Skeletal muscle tissue (tissue), 5 donors: ENCODE measurements around the gene FOXRED1. TPM values are rescaled to one million over a fixed set of nuclear protein-coding genes. Genes with fewer than 3 reads are reported as not detected.

Experiments used
- H3K27ac ChIP-seq: one replicate; pipeline ENCODE4 v1.7.0; 2013; ENCODE audit warnings: mild to moderate bottlenecking, low read depth, low read length, inconsistent platforms
- H3K27me3 ChIP-seq, 3 donors: one replicate each; pipeline ENCODE4 v1.7.0; 2013; ENCODE audit warnings: low read length in 3 of 3; ENCODE audit not compliant: control insufficient read depth in 3 of 3, insufficient read depth in 3 of 3
- H3K36me3 ChIP-seq, 3 donors: one replicate each; pipeline ENCODE4 v1.7.0; 2013; ENCODE audit warnings: low read length in 3 of 3; ENCODE audit not compliant: control insufficient read depth in 3 of 3, insufficient read depth in 3 of 3
- H3K4me1 ChIP-seq, 3 donors: one replicate each; pipeline ENCODE4 v1.7.0; 2013; ENCODE audit warnings: low read length in 3 of 3, mild to moderate bottlenecking in 3 of 3; ENCODE audit not compliant: control insufficient read depth in 3 of 3, insufficient read depth in 3 of 3
- H3K4me3 ChIP-seq, 3 donors: one replicate each; pipeline ENCODE4 v1.7.0; 2013; ENCODE audit warnings: low read length in 3 of 3
- H3K9ac ChIP-seq, 3 donors: one replicate each; pipeline ENCODE4 v1.7.0; 2013; ENCODE audit warnings: low read length in 3 of 3, mild to moderate bottlenecking in 3 of 3, moderate library complexity in 2 of 3, low read depth in 1 of 3
- H3K9me3 ChIP-seq, 3 donors: one replicate each; pipeline ENCODE4 v1.7.0; 2013; ENCODE audit warnings: low read length in 3 of 3; ENCODE audit not compliant: control insufficient read depth in 3 of 3
- small RNA-seq: library from RNA; depleted of rRNA; stranded (forward); fragments of <200 nt; gene quantifications from one replicate; pipeline ENCODE3, GENCODE V24; 2014
- total RNA-seq: library from RNA; depleted of rRNA; stranded (reverse); fragments of >200 nt; gene quantifications from one replicate; pipeline ENCODE4 v1.2.3, GENCODE V29; 2014
- donor health status: Osteomylitis.

Gene FOXRED1
- total RNA-seq, 1 donor from 2014 or later, result 12.5 TPM

DNA sequence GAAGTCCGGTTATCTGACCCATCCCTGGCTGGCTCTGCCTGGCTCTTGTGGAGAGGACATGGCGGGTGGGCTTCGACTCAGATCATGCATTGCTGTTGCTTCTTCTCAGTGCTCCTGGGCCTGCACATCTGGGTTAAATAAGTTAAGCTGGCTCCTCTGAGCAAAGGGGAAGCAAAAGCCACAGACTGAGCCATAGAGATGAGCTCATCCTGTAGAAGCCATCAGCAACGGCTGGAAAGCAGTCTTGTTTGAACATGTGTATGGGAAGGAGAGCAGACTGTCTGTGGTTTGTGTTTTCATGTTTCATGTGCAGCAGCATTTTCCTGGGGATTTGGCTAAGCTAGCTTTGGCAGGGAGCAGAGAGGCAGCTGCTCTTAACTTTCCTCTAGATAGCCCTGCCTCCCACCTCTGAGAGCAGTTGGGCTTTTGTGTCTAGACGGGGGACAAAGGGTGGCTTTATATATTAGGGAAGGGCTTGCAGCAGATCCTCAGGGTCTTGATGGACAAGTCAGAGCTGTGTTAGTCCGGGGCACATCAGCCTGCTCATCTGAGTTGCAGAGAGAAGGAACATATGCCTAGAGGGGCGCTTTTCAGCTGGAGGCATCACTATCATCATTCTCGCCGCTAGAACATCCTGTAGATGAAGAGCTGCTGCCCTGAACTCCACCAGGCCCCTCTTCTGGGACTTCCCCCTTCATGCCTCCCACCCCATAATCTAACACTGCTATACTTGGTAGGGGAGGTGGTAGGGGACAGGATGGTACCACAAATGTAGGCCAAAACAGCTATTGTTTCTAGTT lies 49.8 kb downstream of the FOXRED1 start:
- no peaks in the 10 kb centered on the region for H3K9me3 ChIP-seq
- H3K27me3 ChIP-seq, result no peaks in the 10 kb centered on the region
- peak overlapping the region; percentile 59 to 67 (median 62) for H3K4me3 ChIP-seq
- peak overlapping the region; percentile 67 to 74 (median 68) for H3K9ac ChIP-seq
- peaks cover 25 to 26% (median 26%) of the 10 kb centered on the region in 3 donors for H3K4me1 ChIP-seq
- peak overlapping the region; percentile 89 for H3K27ac ChIP-seq
- H3K36me3 ChIP-seq, result peaks cover 0 to 5% (median 3%) of the 10 kb centered on the region in 3 donors

- Histone ChIP-seq H3K4me3 (peak overlapping the region in 1 of 3 donors; percentile 29), H3K36me3 (peaks cover 0 to under 1% (median 0%) of the 10 kb centered on the region in 3 donors), H3K27me3 (no peaks in the 10 kb centered on the region), H3K4me1 (peaks cover 25 to 26% (median 26%) of the 10 kb centered on the region in 3 donors), H3K9ac (peak overlapping the region in 2 of 3 donors; percentile 39 to 45), H3K27ac (peak overlapping the region; percentile 89), H3K9me3 (no peaks in the 10 kb centered on the region)
Observed at GRCh38 chr11:126319374-126319740, 50.4 kb downstream of the FOXRED1 start.

- H3K27me3 ChIP-seq, result no peaks in the 10 kb centered on the region
Observed at GRCh38 chr11:126322996-126323395, 54.0 kb downstream of the FOXRED1 start.

GRCh38 chr11:126327281-126328000 lies 58.5 kb downstream of the FOXRED1 start:
- no peak overlapping the region for H3K4me3 ChIP-seq
- no peak overlapping the region for H3K27ac ChIP-seq
- H3K9ac ChIP-seq, result no peak overlapping the region
- peaks cover 7 to 13% (median 11%) of the 10 kb centered on the region in 3 donors for H3K4me1 ChIP-seq
- peaks cover 6 to 10% (median 6%) of the 10 kb centered on the region in 3 donors for H3K36me3 ChIP-seq
- H3K27me3 ChIP-seq, result no peaks in the 10 kb centered on the region
- no peaks in the 10 kb centered on the region for H3K9me3 ChIP-seq

More at GRCh38 chr11:126322996-126323395, 54.0 kb downstream of the FOXRED1 start:
- Histone ChIP-seq H3K36me3 (no peaks in the 10 kb centered on the region), H3K4me1 (peaks cover 17% of the 10 kb centered on the region in 3 donors), H3K27ac (no peak overlapping the region), H3K4me3 (no peak overlapping the region), H3K9ac (no peak overlapping the region), H3K9me3 (no peaks in the 10 kb centered on the region)

Small RNA genes lying within 50 kb of the gene (small RNA-seq; reads per million reads assigned to genes)
- not detected for gene RN7SL351P

Other genes starting within 250 kb of the FOXRED1 start
- 28.7 TPM for gene CDON, start 206.3 kb upstream of the FOXRED1 start, total RNA-seq
- gene RPUSD4, start 57.5 kb upstream of the FOXRED1 start, total RNA-seq, result 57.9 TPM
- gene FAM118B, start 57.4 kb upstream of the FOXRED1 start, total RNA-seq, result 14.1 TPM
- 20.9 TPM for gene SRPRA, start 259 bp upstream of the FOXRED1 start, total RNA-seq
- 3.1 TPM for gene TIRAP, start 13.9 kb downstream of the FOXRED1 start, total RNA-seq
- 8.4 TPM for gene DCPS, start 34.9 kb downstream of the FOXRED1 start, total RNA-seq
- gene ST3GAL4, start 86.5 kb downstream of the FOXRED1 start, total RNA-seq, result 20.9 TPM